Lower leg skin (tissue), 4 donors: Measurements from ENCODE around the gene DTX2. TPM values are rescaled to one million over a fixed set of nuclear protein-coding genes. Genes with fewer than 3 reads are reported as not detected.

Experiments
- DNase-seq, 2 donors: peaks; one replicate each; pipeline ENCODE4 v3.0.0-alpha.2; 2019; ENCODE audit warnings: low spot score in 2 of 2
- H3K4me3 ChIP-seq: fragments of 200-600 bp; sonication (generic); 2 replicates; pipeline ENCODE4 v1.5.1; 2017; ENCODE audit warnings: mild to moderate bottlenecking, low read depth; ENCODE audit not compliant: poor library complexity, severe bottlenecking
- POLR2A ChIP-seq, 2 donors: fragments of 450-650 bp; IDR thresholded peaks; one replicate each; pipeline ENCODE4 v1.6.1; 2016 to 2017; ENCODE audit warnings: antibody characterized with exemption in 2 of 2, mild to moderate bottlenecking in 1 of 2, moderate library complexity in 1 of 2
- WGBS, 2 donors: methylation state at CpG; one replicate each; pipeline ENCODE4 v1.1.5; 2018; 5-methylcytosine and 5-hydroxymethylcytosine counted together
- intact Hi-C: fragments of 100-400 bp; cut with DNase I; formaldehyde crosslinking; loops from one replicate; pipeline ENCODE4 v1.15.0; 2023; ENCODE audit warnings: low total_unique reads
- total RNA-seq, 4 donors: library from RNA; depleted of rRNA; stranded (reverse); fragments of >200 nt; gene quantifications; one replicate each; pipeline ENCODE4 v1.1.0, GENCODE V29; 2016
- TF ChIP-seq, protein P1 (sequence below), 3 donors: fragments of 450-650 bp; IDR thresholded peaks; one replicate each; pipeline ENCODE4 v1.5.1; 2016; ENCODE audit warnings: antibody characterized with exemption in 3 of 3, mild to moderate bottlenecking in 3 of 3, moderate library complexity in 2 of 3

The DTX2 gene
- total RNA-seq, 4 donors from 2014 or later: 48.2 to 103 (median 57.7) TPM

DNA sequence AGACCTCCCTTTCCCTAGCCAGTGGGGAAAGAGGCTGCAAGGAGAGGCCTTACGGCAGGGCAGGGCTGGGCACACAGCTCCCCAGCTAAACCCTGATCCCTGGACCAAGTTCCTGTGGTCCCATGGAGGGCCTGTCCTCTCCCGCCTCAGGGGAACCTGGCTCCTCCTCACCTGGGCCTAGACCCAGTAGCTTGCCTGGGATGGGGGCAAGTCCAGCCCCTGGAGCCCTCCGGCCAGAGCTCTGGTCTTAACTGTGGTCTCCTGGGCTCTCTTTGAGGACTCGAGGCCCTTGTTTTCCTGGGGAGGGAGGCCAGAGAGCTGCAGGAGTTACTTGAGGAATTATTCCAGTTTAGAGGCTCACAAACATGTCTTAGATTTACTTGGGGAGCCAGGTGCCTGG, 35.3 kb upstream of the DTX2 start:
- intact Hi-C loops: no loop called here
- WGBS, 2 donors: 85 to 98% methylated on average over 4 of the region's 4 CpGs
- TF ChIP-seq POLR2A (IDR thresholded peaks at IDR 0.05): no peak
- TF ChIP-seq, protein P1, sequence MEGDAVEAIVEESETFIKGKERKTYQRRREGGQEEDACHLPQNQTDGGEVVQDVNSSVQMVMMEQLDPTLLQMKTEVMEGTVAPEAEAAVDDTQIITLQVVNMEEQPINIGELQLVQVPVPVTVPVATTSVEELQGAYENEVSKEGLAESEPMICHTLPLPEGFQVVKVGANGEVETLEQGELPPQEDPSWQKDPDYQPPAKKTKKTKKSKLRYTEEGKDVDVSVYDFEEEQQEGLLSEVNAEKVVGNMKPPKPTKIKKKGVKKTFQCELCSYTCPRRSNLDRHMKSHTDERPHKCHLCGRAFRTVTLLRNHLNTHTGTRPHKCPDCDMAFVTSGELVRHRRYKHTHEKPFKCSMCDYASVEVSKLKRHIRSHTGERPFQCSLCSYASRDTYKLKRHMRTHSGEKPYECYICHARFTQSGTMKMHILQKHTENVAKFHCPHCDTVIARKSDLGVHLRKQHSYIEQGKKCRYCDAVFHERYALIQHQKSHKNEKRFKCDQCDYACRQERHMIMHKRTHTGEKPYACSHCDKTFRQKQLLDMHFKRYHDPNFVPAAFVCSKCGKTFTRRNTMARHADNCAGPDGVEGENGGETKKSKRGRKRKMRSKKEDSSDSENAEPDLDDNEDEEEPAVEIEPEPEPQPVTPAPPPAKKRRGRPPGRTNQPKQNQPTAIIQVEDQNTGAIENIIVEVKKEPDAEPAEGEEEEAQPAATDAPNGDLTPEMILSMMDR (IDR thresholded peaks at IDR 0.05): no peak
- H3K4me3 ChIP-seq: no peak overlapping the region
- no peak for DNase-seq

DNA sequence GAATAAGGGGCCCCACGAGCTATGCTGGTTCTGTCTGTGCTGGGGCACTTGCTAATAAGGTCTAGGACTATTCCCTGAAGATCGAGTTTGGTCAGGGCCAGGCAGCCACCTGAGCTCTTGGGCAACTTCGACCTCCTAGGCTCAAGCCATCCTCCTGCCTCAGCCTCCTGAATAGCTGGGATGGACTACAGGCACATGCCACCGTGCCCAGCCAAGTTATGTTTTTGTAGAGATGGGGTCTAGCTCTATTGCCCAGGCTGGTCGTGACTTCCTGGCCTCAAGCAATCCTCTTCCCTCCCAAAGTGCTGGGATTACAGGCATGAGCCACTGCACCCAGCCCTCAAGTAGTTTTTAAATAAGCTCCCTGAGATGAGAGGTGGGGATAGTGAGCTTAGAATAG, 33.9 kb upstream of the DTX2 start:
- intact Hi-C loops: no loop called here
- TF ChIP-seq POLR2A (IDR thresholded peaks at IDR 0.05): no peak
- TF ChIP-seq, protein P1 (IDR thresholded peaks at IDR 0.05): no peak
- H3K4me3 ChIP-seq: no peak overlapping the region
- WGBS, 2 donors: 85 to 99% methylated on average over 5 of the region's 5 CpGs
- DNase-seq: no peak

DNA sequence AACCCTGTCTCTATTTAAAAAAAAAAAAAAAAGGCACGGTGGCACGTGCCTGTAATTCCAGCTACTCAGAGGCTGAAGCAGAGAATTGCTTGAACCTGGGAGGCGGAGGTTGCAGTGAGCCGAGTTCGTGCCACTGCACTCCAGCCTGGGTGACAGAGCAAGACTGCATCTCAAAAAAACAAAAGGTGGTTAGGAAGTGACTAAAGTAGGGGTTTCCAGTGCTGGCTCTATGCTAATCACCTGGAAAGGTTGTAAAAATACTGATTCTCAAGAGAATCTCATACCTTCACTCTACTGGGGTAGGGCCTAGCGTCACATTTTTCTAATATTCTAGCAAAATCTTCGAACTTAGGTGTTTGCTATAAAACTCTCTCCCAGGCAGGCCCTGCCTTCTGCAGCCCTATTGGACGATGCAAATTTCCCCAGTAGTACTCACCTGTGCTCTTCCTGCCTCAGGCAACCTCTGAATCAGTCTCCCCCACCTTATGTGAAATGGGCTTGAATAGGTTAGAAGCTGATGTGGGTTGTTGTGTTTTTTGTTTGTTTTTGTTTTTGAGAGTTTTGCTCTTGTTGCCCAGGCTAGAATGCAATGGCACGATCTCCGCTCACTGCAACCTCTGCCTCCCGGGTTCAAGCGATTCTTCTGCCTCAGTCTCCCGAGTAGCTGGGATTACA, 33.2 kb upstream of the DTX2 start:
- DNase-seq: no peak
- TF ChIP-seq, protein P1 (IDR thresholded peaks at IDR 0.05): no peak
- TF ChIP-seq POLR2A (IDR thresholded peaks at IDR 0.05): no peak
- 86 to 92% methylated on average over 13 of the region's 13 CpGs for WGBS, 2 donors
- intact Hi-C loops: no loop called here
- H3K4me3 ChIP-seq: no peak overlapping the region

DNA sequence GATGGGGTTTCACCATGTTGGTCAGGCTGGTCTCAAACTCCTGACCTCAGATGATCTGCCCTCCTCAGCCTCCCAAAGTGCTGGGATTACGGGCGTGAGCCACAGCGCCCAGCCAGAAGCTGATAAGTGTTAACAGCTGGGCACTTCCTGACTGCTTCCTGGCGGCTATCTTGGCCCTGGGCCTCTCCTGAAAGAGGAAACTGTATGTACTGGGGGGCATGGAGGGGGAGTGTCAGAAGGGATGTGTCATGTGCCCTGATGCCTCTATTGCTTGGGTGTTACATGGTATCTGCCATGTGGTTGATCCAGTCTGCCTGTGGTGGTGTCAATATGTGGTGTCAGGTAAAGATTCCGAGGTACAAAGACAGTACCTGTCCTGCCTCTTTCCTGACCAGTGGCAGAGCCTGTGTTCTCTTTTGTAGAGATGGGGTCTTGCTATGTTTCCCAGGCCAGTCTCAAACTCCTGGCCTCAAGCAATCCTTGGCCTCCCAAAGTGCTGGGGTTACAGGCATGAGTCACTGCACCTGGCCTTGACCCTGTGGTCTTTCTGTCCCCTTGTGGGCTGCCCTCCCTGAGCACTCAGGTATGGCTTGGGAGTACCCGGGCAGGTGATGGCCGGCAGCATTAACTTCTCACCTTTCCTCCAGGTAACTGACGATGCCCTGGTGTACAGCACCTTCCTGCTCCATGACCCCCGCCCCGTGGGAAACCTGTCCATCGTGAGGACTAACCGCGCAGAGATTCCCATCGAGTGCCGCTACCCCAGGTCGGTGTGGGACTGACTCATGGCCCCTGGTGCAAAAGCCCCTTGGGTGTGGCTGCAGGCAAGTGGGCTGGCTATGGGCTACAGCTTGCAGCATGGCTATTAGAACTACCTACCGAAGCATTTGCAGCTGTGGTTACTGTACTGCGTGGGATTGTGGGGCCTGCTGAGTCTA, 32.4 kb upstream of the DTX2 start:
- TF ChIP-seq, protein P1 (IDR thresholded peaks at IDR 0.05): no peak
- no peak for TF ChIP-seq POLR2A (IDR thresholded peaks at IDR 0.05)
- 56 to 89% methylated on average over 5 to 16 of the region's 18 CpGs for WGBS, 2 donors
- no peak overlapping the region for H3K4me3 ChIP-seq
- no peak for DNase-seq
- intact Hi-C loops: no loop called here

DNA sequence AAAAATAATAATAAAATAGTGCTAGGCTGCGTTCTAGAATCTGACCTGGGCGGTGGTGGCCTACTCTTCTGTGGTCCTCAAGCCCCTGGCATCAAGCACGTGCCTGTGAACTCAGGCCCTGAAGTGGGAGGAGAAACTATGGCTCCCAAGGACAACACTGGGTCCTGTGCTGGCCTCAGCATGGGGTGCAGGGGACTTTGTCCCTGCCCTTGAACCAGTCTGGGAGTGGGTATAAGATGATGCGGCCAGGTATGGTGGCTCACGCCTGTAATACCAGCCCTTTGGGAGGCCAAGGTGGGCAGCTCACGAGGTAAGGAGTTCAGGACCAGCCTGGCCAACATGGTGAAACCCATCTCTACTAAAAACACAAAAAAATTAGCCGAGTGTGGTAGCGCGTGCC, 31.3 kb upstream of the DTX2 start:
- WGBS, 2 donors: 93 to 94% methylated on average over 9 of the region's 9 CpGs
- H3K4me3 ChIP-seq: no peak overlapping the region
- TF ChIP-seq, protein P1 (IDR thresholded peaks at IDR 0.05): no peak
- TF ChIP-seq POLR2A (IDR thresholded peaks at IDR 0.05): no peak
- DNase-seq: no peak
- intact Hi-C loops: no loop called here
